Esophagus muscularis mucosa (tissue), 4 donors: ENCODE measurements around the gene MAPK11. TPM values are rescaled to one million over a fixed set of nuclear protein-coding genes. Genes with fewer than 3 reads are reported as not detected.

ENCODE experiments used
- DNase-seq: peaks from one replicate; pipeline ENCODE4 v3.0.0-alpha.2; 2017; ENCODE audit errors: extremely low spot score
- H3K27ac ChIP-seq, 4 donors: fragments of 200-600 bp; sonication (generic); replicated peaks in 1 of 4; 1 replicate in 3 of 4; 2 replicates in 1 of 4; pipeline ENCODE4 v1.5.1; 2016 to 2019; ENCODE audit warnings: mild to moderate bottlenecking in 1 of 4
- H3K27me3 ChIP-seq, 4 donors: fragments of 200-600 bp; sonication (generic); one replicate each; pipeline versions ENCODE4 v1.5.1 to v1.6.0; 2016 to 2019
- H3K36me3 ChIP-seq, 4 donors: fragments of 200-600 bp; sonication (generic); one replicate each; pipeline ENCODE4 v1.5.1; 2016 to 2019
- H3K4me1 ChIP-seq, 4 donors: fragments of 200-600 bp; sonication (generic); one replicate each; pipeline ENCODE4 v1.5.1; 2016 to 2019
- H3K4me3 ChIP-seq, 4 donors: fragments of 200-600 bp; sonication (generic); 1 replicate in 2 of 4; 2 replicates in 2 of 4; pipeline ENCODE4 v1.5.1; 2016 to 2019; ENCODE audit warnings: mild to moderate bottlenecking in 4 of 4, moderate library complexity in 1 of 4
- H3K9me3 ChIP-seq, 4 donors: fragments of 200-600 bp; sonication (generic); 1 replicate in 3 of 4; 2 replicates in 1 of 4; pipeline ENCODE4 v1.5.1; 2016 to 2019
- CTCF ChIP-seq, 3 experiments: fragments of 200-600 bp in 2 of 3; fragments of 450-650 bp in 1 of 3; sonication (generic) in 2 of 3; IDR thresholded peaks; one replicate each; pipeline ENCODE4 v1.5.1; 2017 to 2019; ENCODE audit warnings: antibody characterized with exemption in 3 of 3, mild to moderate bottlenecking in 2 of 3, moderate library complexity in 1 of 3
- EP300 ChIP-seq: sonication (generic); formaldehyde crosslinking; IDR thresholded peaks from one replicate; pipeline ENCODE4 v1.6.1; 2017; ENCODE audit warnings: antibody characterized with exemption
- POLR2A ChIP-seq: fragments of 450-650 bp; IDR thresholded peaks from one replicate; pipeline ENCODE4 v1.6.1; 2017; ENCODE audit warnings: antibody characterized with exemption, moderate library complexity, mild to moderate bottlenecking, low read depth
- POLR2AphosphoS5 ChIP-seq, 2 donors: sonication (generic); formaldehyde crosslinking; IDR thresholded peaks; one replicate each; pipeline ENCODE4 v1.6.1; 2017; ENCODE audit warnings: antibody characterized with exemption in 2 of 2
- WGBS: methylation state at CpG from one replicate; pipeline ENCODE4 v1.1.5; 2018; 5-methylcytosine and 5-hydroxymethylcytosine counted together
- intact Hi-C: fragments of 100-400 bp; cut with DNase I; formaldehyde crosslinking; loops from one replicate; pipeline ENCODE4 v1.15.1; 2023
- total RNA-seq, 4 donors: library from RNA; depleted of rRNA; stranded (reverse); fragments of >200 nt; gene quantifications; one replicate each; pipeline versions ENCODE4 v1.1.0 to v1.2.1, GENCODE V29; 2016

MAPK11 gene
- total RNA-seq, 4 donors from 2014 or later, result 3.7 to 12.5 (median 10.1) TPM

DNA sequence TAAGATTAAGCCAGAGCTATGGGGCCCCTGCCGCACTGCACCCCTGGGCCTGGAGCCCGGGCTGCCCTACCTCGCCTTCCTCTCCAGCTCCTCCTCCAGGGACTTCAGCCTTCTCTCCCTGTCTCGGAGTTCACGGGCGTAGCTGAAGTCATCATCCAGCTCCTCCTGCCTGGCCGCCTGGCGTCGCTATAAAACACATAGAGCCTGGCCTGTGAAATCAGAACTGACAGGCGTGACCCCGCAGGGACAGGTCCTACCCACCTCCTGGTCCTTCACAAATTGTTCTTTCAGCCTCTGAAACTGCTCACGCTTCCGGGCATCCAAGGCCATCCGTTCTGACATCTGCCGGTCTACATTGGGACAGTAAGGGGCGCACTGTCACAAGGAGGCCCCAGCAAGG lies 46.1 kb downstream of the MAPK11 start:
- intact Hi-C loops, result no loop called here
- Histone ChIP-seq H3K36me3 (peaks cover 45 to 99% (median 97%) of the 10 kb centered on the region in 4 donors), H3K9me3 (no peaks in the 10 kb centered on the region), H3K4me3 (no peak overlapping the region), H3K27me3 (no peaks in the 10 kb centered on the region), H3K4me1 (peaks cover 6 to 11% (median 10%) of the 10 kb centered on the region in 4 donors), H3K27ac (no peak overlapping the region)
- no peak for DNase-seq
- TF ChIP-seq POLR2A, result no peak
- 91% methylated on average over 16 of the region's 16 CpGs for WGBS

- H3K4me1 ChIP-seq, result peaks cover 6 to 11% (median 10%) of the 10 kb centered on the region in 4 donors
- H3K27ac ChIP-seq, result no peak overlapping the region
- H3K27me3 ChIP-seq, result no peaks in the 10 kb centered on the region
- H3K36me3 ChIP-seq, result peaks cover 58 to 99% (median 97%) of the 10 kb centered on the region in 4 donors
- H3K9me3 ChIP-seq, result no peaks in the 10 kb centered on the region
- intact Hi-C loops, result no loop called here
- DNase-seq, result no peak
- 91% methylated on average over 8 of the region's 8 CpGs for WGBS
- TF ChIP-seq POLR2A, result no peak
- no peak for TF ChIP-seq POLR2AphosphoS5 (IDR thresholded peaks at IDR 0.05)
- TF ChIP-seq EP300, result no peak
- TF ChIP-seq CTCF (IDR thresholded peaks at IDR 0.05), result no peak
- no peak overlapping the region for H3K4me3 ChIP-seq
Observed at GRCh38 chr22:50222508-50222907, 47.7 kb downstream of the MAPK11 start.

GRCh38 chr22:50221410-50222300 lies 48.5 kb downstream of the MAPK11 start:
- no peak overlapping the region for H3K27ac ChIP-seq
- H3K9me3 ChIP-seq, result no peaks in the 10 kb centered on the region
- intact Hi-C loops, result no loop called here
- DNase-seq, result no peak
- TF ChIP-seq POLR2A (no peak), EP300 (no peak), POLR2AphosphoS5 (IDR thresholded peaks at IDR 0.05) (no peak), CTCF (IDR thresholded peaks at IDR 0.05) (no peak)
- H3K4me3 ChIP-seq, result no peak overlapping the region
- peaks cover 6 to 11% (median 10%) of the 10 kb centered on the region in 4 donors for H3K4me1 ChIP-seq
- 90% methylated on average over 2 of the region's 19 CpGs for WGBS
- no peaks in the 10 kb centered on the region for H3K27me3 ChIP-seq
- peaks cover 66 to 99% (median 97%) of the 10 kb centered on the region in 4 donors for H3K36me3 ChIP-seq

DNA sequence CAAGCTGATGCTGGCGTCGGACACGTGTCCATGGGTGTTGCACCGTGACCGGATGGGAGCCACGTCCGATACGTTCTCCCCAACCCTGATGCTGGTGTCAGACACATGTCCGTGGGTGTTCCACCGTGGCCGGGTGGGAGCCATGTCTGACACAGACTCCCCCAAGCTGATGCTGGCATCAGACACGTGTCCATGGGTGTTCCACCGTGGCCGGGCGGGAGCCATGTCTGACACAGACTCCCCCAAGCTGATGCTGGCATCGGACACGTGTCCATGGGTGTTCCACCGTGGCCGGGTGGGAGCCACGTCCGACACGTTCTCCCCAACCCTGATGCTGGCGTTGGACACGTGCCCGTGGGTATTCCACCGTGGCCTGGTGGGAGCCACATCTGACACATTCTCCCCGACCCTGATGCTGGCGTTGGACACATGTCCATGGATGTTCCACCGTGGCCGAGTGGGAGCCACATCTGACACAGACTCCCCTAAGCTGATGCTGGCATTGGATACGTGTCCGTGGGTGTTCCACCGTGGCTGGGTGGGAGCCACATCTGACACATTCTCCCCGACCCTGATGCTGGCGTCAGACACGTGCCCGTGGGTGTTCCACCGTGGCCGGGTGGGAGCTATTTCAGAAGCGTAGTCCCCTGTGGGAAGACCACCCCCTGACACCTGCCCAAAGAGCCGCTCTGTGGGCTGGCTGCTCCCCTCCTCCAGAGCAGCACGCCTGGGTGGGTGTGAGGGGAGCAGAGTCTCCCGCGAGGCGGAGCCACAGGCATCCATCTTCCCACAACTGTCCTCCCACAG lies 49.4 kb downstream of the MAPK11 start:
- TF ChIP-seq EP300 (no peak), POLR2A (no peak), POLR2AphosphoS5 (IDR thresholded peaks at IDR 0.05) (no peak), CTCF (IDR thresholded peaks at IDR 0.05) (no peak)
- H3K9me3 ChIP-seq, result no peaks in the 10 kb centered on the region
- WGBS, result 85% methylated on average over 12 of the region's 45 CpGs
- peaks cover 6 to 11% (median 10%) of the 10 kb centered on the region in 4 donors for H3K4me1 ChIP-seq
- no peak overlapping the region for H3K27ac ChIP-seq
- intact Hi-C loops, result no loop called here
- H3K27me3 ChIP-seq, result no peaks in the 10 kb centered on the region
- H3K36me3 ChIP-seq, result peaks cover 70 to 99% (median 97%) of the 10 kb centered on the region in 4 donors
- H3K4me3 ChIP-seq, result no peak overlapping the region
- DNase-seq, result no peak
